Left ventricle myocardium inferior (tissue), 1 donor: Measurements from ENCODE around the gene PRTG. TPM values are rescaled to one million over a fixed set of nuclear protein-coding genes. Genes with fewer than 3 reads are reported as not detected.

Experiments
- DNase-seq: peaks from one replicate; pipeline ENCODE4 v3.0.0-alpha.2; 2020
- H3K27ac ChIP-seq: fragments of 200-600 bp; replicated peaks from 2 replicates; pipeline ENCODE4 v1.8.0; 2021
- H3K27me3 ChIP-seq: fragments of 200-600 bp; 2 replicates; pipeline ENCODE4 v1.8.0; 2021; ENCODE audit warnings: low read depth
- H3K36me3 ChIP-seq: fragments of 200-600 bp; 2 replicates; pipeline ENCODE4 v1.8.0; 2021
- H3K4me1 ChIP-seq: fragments of 200-600 bp; 2 replicates; pipeline ENCODE4 v1.8.0; 2021
- H3K4me3 ChIP-seq: fragments of 200-600 bp; 2 replicates; pipeline ENCODE4 v1.8.0; 2021; ENCODE audit warnings: mild to moderate bottlenecking, moderate library complexity
- H3K9me3 ChIP-seq: fragments of 200-600 bp; replicated peaks from 2 replicates; pipeline ENCODE4 v1.8.0; 2021
- intact Hi-C: fragments of 100-400 bp; cut with micrococcal nuclease; formaldehyde crosslinking; loops from one replicate; pipeline ENCODE4 v1.11.0; 2022
- total RNA-seq: library from RNA; stranded (reverse); fragmentation: NEBNext Ultra II Directional; extraction: Animal tissue kit (Norgen Biotek cat#: 25700); gene quantifications from one replicate; pipeline ENCODE4 v1.2.1, GENCODE V29; 2021
- TF ChIP-seq, protein P1 (sequence below): fragments of 200-600 bp; IDR thresholded peaks from 2 replicates; pipeline ENCODE4 v1.8.0; 2021; ENCODE audit warnings: antibody characterized with exemption, mild to moderate bottlenecking, borderline replicate concordance
- donor health status: DM: no; HTN: yes; CAD: no; lungs with severe emphysema.

The PRTG gene
- total RNA-seq, 1 donor from 2014 or later, result 0.69 TPM

DNA sequence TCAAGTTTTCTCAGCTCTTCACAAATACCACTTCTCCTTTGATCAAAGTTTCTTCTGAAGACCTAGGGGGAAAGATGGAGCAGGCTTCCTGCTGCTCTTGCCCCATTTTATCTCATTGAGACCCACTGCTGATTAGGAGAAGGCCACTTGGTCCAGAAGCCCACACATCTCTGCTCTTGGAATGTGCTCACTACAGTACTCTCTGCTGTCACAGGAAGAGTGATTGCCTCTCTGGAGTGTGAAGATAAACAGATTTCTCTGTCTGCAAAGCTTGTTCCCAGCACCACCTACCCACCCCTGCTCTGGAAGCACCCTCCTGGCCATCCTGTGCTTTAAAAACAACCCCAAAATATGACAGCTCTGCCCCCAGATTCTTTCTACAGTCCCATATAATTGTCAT is 41.3 kb upstream of the PRTG start:
- intact Hi-C loops, result no loop called here
- Histone ChIP-seq H3K9me3 (peaks cover 9% of the 10 kb centered on the region), H3K27ac (no peak overlapping the region), H3K27me3 (peaks cover 7% of the 10 kb centered on the region), H3K36me3 (no peaks in the 10 kb centered on the region), H3K4me1 (no peaks in the 10 kb centered on the region), H3K4me3 (no peak overlapping the region)
- DNase-seq, result no peak
- TF ChIP-seq, protein P1, sequence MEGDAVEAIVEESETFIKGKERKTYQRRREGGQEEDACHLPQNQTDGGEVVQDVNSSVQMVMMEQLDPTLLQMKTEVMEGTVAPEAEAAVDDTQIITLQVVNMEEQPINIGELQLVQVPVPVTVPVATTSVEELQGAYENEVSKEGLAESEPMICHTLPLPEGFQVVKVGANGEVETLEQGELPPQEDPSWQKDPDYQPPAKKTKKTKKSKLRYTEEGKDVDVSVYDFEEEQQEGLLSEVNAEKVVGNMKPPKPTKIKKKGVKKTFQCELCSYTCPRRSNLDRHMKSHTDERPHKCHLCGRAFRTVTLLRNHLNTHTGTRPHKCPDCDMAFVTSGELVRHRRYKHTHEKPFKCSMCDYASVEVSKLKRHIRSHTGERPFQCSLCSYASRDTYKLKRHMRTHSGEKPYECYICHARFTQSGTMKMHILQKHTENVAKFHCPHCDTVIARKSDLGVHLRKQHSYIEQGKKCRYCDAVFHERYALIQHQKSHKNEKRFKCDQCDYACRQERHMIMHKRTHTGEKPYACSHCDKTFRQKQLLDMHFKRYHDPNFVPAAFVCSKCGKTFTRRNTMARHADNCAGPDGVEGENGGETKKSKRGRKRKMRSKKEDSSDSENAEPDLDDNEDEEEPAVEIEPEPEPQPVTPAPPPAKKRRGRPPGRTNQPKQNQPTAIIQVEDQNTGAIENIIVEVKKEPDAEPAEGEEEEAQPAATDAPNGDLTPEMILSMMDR, result no peak

DNA sequence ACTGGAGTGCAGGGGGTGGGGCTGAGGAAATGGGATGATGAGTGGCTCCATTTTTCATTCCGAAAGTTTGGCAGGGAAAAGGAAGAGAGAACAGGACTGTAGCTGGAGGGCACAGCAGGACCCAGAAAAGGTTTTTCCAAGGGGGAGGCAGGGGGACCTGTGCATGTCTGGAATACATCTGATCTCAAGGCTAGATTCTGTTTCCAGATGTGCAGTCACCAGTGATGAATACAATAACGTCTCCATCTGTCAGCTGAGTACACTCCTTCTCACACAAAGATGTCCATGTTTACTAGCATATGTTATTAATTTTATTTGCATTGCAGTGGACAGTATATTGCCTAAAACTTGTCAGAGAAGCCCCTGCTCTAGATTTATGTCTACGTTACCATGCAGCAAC is 39.9 kb upstream of the PRTG start:
- TF ChIP-seq, protein P1, result no peak
- peaks cover 9% of the 10 kb centered on the region for H3K9me3 ChIP-seq
- intact Hi-C loops, result no loop called here
- no peaks in the 10 kb centered on the region for H3K4me1 ChIP-seq
- H3K4me3 ChIP-seq, result no peak overlapping the region
- H3K27me3 ChIP-seq, result peaks cover 12% of the 10 kb centered on the region
- no peaks in the 10 kb centered on the region for H3K36me3 ChIP-seq
- no peak overlapping the region for H3K27ac ChIP-seq
- DNase-seq, result no peak

DNA sequence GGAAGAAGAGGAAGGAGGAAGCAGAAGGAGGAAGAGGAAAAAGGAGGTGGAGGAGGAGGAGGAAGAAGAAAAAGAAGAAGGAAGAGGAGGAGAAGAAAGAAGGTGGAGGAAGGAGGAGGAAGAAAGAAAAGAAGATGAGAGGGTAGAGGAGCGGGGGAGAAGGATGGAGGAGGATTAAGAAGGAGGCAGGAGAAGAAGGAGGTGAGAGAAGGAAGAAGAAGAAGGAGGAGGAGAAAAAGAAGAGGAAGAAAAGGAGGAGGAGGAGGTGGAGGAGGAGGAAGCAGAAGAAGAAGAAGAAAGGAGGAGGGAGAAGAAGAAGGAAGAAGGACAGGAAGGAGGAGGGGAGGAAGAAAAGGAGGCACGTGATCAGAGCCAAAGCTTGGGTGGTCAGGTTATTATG is 37.3 kb upstream of the PRTG start:
- peaks cover 12% of the 10 kb centered on the region for H3K27me3 ChIP-seq
- H3K4me1 ChIP-seq, result no peaks in the 10 kb centered on the region
- H3K9me3 ChIP-seq, result peaks cover 9% of the 10 kb centered on the region
- no peak for DNase-seq
- H3K36me3 ChIP-seq, result no peaks in the 10 kb centered on the region
- intact Hi-C loops, result no loop called here
- no peak overlapping the region for H3K4me3 ChIP-seq
- TF ChIP-seq, protein P1, result no peak
- no peak overlapping the region for H3K27ac ChIP-seq

- Histone ChIP-seq H3K36me3 (no peaks in the 10 kb centered on the region), H3K9me3 (peaks cover 9% of the 10 kb centered on the region), H3K4me3 (no peak overlapping the region), H3K4me1 (no peaks in the 10 kb centered on the region), H3K27ac (no peak overlapping the region), H3K27me3 (peaks cover 9% of the 10 kb centered on the region)
- TF ChIP-seq, protein P1, result no peak
- DNase-seq, result no peak
- intact Hi-C loops, result no loop called here
Observed at GRCh38 chr15:55778932-55779331, 36.0 kb upstream of the PRTG start.

DNA sequence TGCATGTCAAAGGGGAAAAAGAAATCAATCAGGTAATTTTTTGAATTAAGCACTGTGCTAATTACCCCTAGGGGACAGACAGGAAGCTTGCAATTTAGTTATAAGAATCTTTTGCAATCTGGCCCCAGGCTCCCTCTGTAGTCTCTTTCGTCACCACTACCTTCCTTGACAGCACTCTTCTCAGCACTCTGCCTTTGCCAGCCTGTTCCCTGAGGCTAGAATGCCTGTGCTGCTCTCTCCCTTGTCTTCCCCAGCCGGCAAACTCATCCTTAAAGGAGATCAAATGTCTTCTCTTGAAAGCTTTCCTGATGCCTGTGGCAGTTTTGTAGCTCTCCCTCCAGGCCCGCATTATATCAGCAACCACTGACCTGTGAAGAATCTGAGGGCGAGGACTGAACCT is 32.4 kb upstream of the PRTG start:
- H3K27ac ChIP-seq, result no peak overlapping the region
- no peak overlapping the region for H3K4me3 ChIP-seq
- H3K9me3 ChIP-seq, result no peaks in the 10 kb centered on the region
- no peaks in the 10 kb centered on the region for H3K36me3 ChIP-seq
- H3K27me3 ChIP-seq, result peaks cover 9% of the 10 kb centered on the region
- TF ChIP-seq, protein P1, result no peak
- intact Hi-C loops, result no loop called here
- no peak for DNase-seq
- no peaks in the 10 kb centered on the region for H3K4me1 ChIP-seq
